A172 (cell line): Measurements from ENCODE around the gene AP5S1. TPM values are rescaled to one million over a fixed set of nuclear protein-coding genes. Genes with fewer than 3 reads are reported as not detected.
A peak's percentile ranks its signal among the peaks of the same experiment; 100 is the strongest.
"Not testable (repeated sequence)": the region's sequence is repeated elsewhere in the genome, so short reads cannot be mapped to it uniquely, and the experiment has no call there.

ENCODE experiments used
- DNase-seq: peaks from one replicate; pipeline ENCODE4 v3.0.0-alpha.2; 2015; ENCODE audit warnings: low spot score
- total RNA-seq: library from RNA; depleted of rRNA; stranded (reverse); fragments of >200 nt; shearing (Covaris generic); gene quantifications from 2 replicates; pipeline ENCODE4 v1.2.3, GENCODE V29; 2014

AP5S1 gene
- total RNA-seq, 1 experiment from 2014 or later, result 27.7 TPM

- DNase-seq, result not testable (repeated sequence)
Measured at GRCh38 chr20:3843990-3844619, 23.8 kb downstream of the AP5S1 start.

- no peak for DNase-seq
Measured at GRCh38 chr20:3846378-3846739, 26.0 kb downstream of the AP5S1 start.

- DNase-seq, result peak; percentile 56
Measured at GRCh38 chr20:3846740-3847428, 26.5 kb downstream of the AP5S1 start, which contains the start of gene MAVS. Gene MAVS (plus strand): TSS chr20:3846834. CDS start chr20:3854625, 7,791 bp downstream.

GRCh38 chr20:3847429-3847940 is 27.1 kb downstream of the AP5S1 start:
- no peak for DNase-seq

GRCh38 chr20:3848565-3848964 is 28.2 kb downstream of the AP5S1 start:
- no peak for DNase-seq

- no peak for DNase-seq
Measured at GRCh38 chr20:3854462-3854871, 34.1 kb downstream of the AP5S1 start.

- no peak for DNase-seq
Measured at GRCh38 chr20:3857405-3857804, 37.1 kb downstream of the AP5S1 start.

- DNase-seq, result no peak
Measured at GRCh38 chr20:3858689-3859088, 38.3 kb downstream of the AP5S1 start.

GRCh38 chr20:3861191-3861590 is 40.8 kb downstream of the AP5S1 start:
- DNase-seq, result no peak

GRCh38 chr20:3862333-3862732 is 42.0 kb downstream of the AP5S1 start:
- no peak for DNase-seq

- DNase-seq, result no peak
Measured at GRCh38 chr20:3863317-3863716, 43.0 kb downstream of the AP5S1 start.

GRCh38 chr20:3864518-3864917 is 44.2 kb downstream of the AP5S1 start:
- DNase-seq, result no peak

- no peak for DNase-seq
Measured at GRCh38 chr20:3865152-3865886, 45.0 kb downstream of the AP5S1 start.

GRCh38 chr20:3865887-3866407 is 45.6 kb downstream of the AP5S1 start:
- DNase-seq, result no peak

- DNase-seq, result no peak
Measured at GRCh38 chr20:3866464-3866863, 46.1 kb downstream of the AP5S1 start.

GRCh38 chr20:3867802-3868201 is 47.5 kb downstream of the AP5S1 start:
- no peak for DNase-seq

GRCh38 chr20:3869839-3870634 is 49.7 kb downstream of the AP5S1 start:
- no peak for DNase-seq

- DNase-seq, result no peak
Measured at GRCh38 chr20:3871550-3872265, 51.4 kb downstream of the AP5S1 start.

- DNase-seq, result no peak
Measured at GRCh38 chr20:3873507-3873906, 53.2 kb downstream of the AP5S1 start.

- no peak for DNase-seq
Measured at GRCh38 chr20:3874194-3874844, 54.0 kb downstream of the AP5S1 start.
